A549 (cell line): ENCODE data around the gene HERC4. TPM values are rescaled to one million over a fixed set of nuclear protein-coding genes. Genes with fewer than 3 reads are reported as not detected.

Experiments used
- ATAC-seq, 2 experiments: fragments of 200-7000 bp in 1 of 2; fragments of >200 bp in 1 of 2; cut with Nextera tagmentation in 1 of 2; cut with Tn5 transposase in 1 of 2; 3 replicates each; pipeline versions ENCODE4 v1.8.0 to v1.9.1; 2018 to 2020; ENCODE audit warnings: mild to moderate bottlenecking in 1 of 2, moderate library complexity in 1 of 2
- CTCF ChIA-PET: fragments of 300-600 bp; sonication (Branson Sonifier 250); formaldehyde crosslinking; extraction: SDS; loops from one replicate; lab custom pipeline; 2021; ENCODE audit warnings: antibody characterized with exemption, inconsistent platforms; lab: Yijun Ruan, JAX
- POLR2A ChIA-PET: fragments of 350-600 bp; formaldehyde crosslinking; extraction: SDS; loops from one replicate; lab custom pipeline; 2021; ENCODE audit warnings: antibody characterized with exemption, inconsistent platforms; lab: Yijun Ruan, JAX
- DNase-seq, 2 experiments: peaks; one replicate each; pipeline versions ENCODE4 v3.0.0 to v3.0.0-alpha.2; 2011 to 2016; ENCODE audit warnings: low read depth in 1 of 2, low spot score in 1 of 2
- FAIRE-seq: peaks from 2 replicates; lab custom pipeline; 2011; peaks lifted over from hg19 to GRCh38; lab: Jason Lieb, UNC
- H3K27ac ChIP-seq, 2 experiments: fragments of >200 bp; sonication (Bioruptor Twin); formaldehyde crosslinking; 3 replicates each; pipeline ENCODE4 v1.5.1; 2016 to 2017
- H3K4me1 ChIP-seq: fragments of >200 bp; sonication (Bioruptor Twin); formaldehyde crosslinking; 3 replicates; pipeline ENCODE4 v1.6.1; 2016
- H3K4me2 ChIP-seq: fragments of >200 bp; sonication (Bioruptor Twin); formaldehyde crosslinking; 3 replicates; pipeline ENCODE4 v1.6.1; 2016
- H3K4me3 ChIP-seq: fragments of >200 bp; sonication (Bioruptor Twin); formaldehyde crosslinking; 3 replicates; pipeline ENCODE4 v1.5.1; 2016
- H3K9me3 ChIP-seq: fragments of >200 bp; sonication (Bioruptor Twin); formaldehyde crosslinking; 3 replicates; pipeline ENCODE4 v1.6.1; 2016
- ATOH8 ChIP-seq: fragments of 250-450 bp; sonication (Bioruptor Pico); IDR thresholded peaks from 2 replicates; pipeline ENCODE4 v1.5.0; 2020; ENCODE audit warnings: low read depth, mild to moderate bottlenecking, moderate library complexity
- CEBPB ChIP-seq, 2 experiments: fragments of >200 bp in 1 of 2; sonication (Bioruptor Twin) in 1 of 2; formaldehyde crosslinking in 1 of 2; IDR thresholded peaks; 2 replicates each; pipeline ENCODE4 v1.6.1; 2012 to 2016
- CHD2 ChIP-seq: fragments of 150-350 bp; IDR thresholded peaks from 2 replicates; pipeline ENCODE4 v1.6.1; 2014; ENCODE audit warnings: low read length; ENCODE audit not compliant: partially characterized antibody
- ELK1 ChIP-seq: fragments of 150-350 bp; IDR thresholded peaks from 2 replicates; pipeline ENCODE4 v1.6.1; 2014; ENCODE audit warnings: low read depth, mild to moderate bottlenecking, low read length
- FOSB ChIP-seq: fragments of 250-450 bp; sonication (Bioruptor Pico); IDR thresholded peaks from 2 replicates; pipeline ENCODE4 v1.5.0; 2020; ENCODE audit warnings: mild to moderate bottlenecking, moderate library complexity
- GATA3 ChIP-seq: IDR thresholded peaks from 2 replicates; pipeline ENCODE4 v1.6.1; 2012; ENCODE audit warnings: borderline replicate concordance
- HDAC2 ChIP-seq: fragments of 200-600 bp; sonication (generic); IDR thresholded peaks from 2 replicates; pipeline ENCODE4 v1.6.1; 2016
- HES2 ChIP-seq: fragments of >200 bp; sonication (Bioruptor Twin); formaldehyde crosslinking; IDR thresholded peaks from 2 replicates; pipeline ENCODE4 v1.6.1; 2016
- HMGXB4 ChIP-seq: fragments of 250-450 bp; sonication (Bioruptor Pico); IDR thresholded peaks from 2 replicates; pipeline ENCODE4 v1.5.0; 2021; ENCODE audit warnings: mild to moderate bottlenecking, moderate library complexity, borderline replicate concordance
- HOXB13 ChIP-seq: fragments of 250-450 bp; sonication (Bioruptor Pico); IDR thresholded peaks from 2 replicates; pipeline ENCODE4 v1.5.0; 2020; ENCODE audit warnings: low read depth, mild to moderate bottlenecking, moderate library complexity
- JUN ChIP-seq, 2 experiments: fragments of >200 bp; sonication (Bioruptor Twin); formaldehyde crosslinking; IDR thresholded peaks; 2 replicates in 1 of 2; 3 replicates in 1 of 2; pipeline ENCODE4 v1.6.1; 2016 to 2017
- KDM5A ChIP-seq: fragments of 200-600 bp; sonication (generic); IDR thresholded peaks from 2 replicates; pipeline ENCODE4 v1.6.1; 2016; ENCODE audit warnings: antibody characterized with exemption, mild to moderate bottlenecking
- MAFK ChIP-seq: fragments of 450-650 bp; IDR thresholded peaks from 2 replicates; pipeline ENCODE4 v1.6.1; 2014; ENCODE audit not compliant: partially characterized antibody
- MAX ChIP-seq: IDR thresholded peaks from 2 replicates; pipeline ENCODE4 v1.6.1; 2012
- MAZ ChIP-seq: fragments of 150-350 bp; IDR thresholded peaks from 2 replicates; pipeline ENCODE4 v1.6.1; 2014; ENCODE audit warnings: antibody characterized with exemption, low read depth, low read length, borderline replicate concordance
- NFE2L2 ChIP-seq: fragments of 150-350 bp; conservative IDR thresholded peaks from 2 replicates; pipeline ENCODE4 v1.6.1; 2014; ENCODE audit warnings: low read length
- NR3C1 ChIP-seq: fragments of >200 bp; sonication (Bioruptor Twin); formaldehyde crosslinking; IDR thresholded peaks from 3 replicates; pipeline ENCODE4 v1.6.1; 2017
- PBX3 ChIP-seq: IDR thresholded peaks from 2 replicates; pipeline ENCODE4 v1.6.1; 2012
- RAD21 ChIP-seq, 2 experiments: fragments of >200 bp in 1 of 2; sonication (Bioruptor Twin) in 1 of 2; formaldehyde crosslinking in 1 of 2; IDR thresholded peaks in 1 of 2; conservative IDR thresholded peaks in 1 of 2; 2 replicates in 1 of 2; 3 replicates in 1 of 2; pipeline ENCODE4 v1.6.1; 2012 to 2018; ENCODE audit warnings: inconsistent platforms in 1 of 2
- RNF2 ChIP-seq: fragments of 200-600 bp; sonication (generic); IDR thresholded peaks from 2 replicates; pipeline ENCODE4 v1.6.1; 2016; ENCODE audit warnings: low read depth, mild to moderate bottlenecking, antibody characterized with exemption, moderate library complexity, borderline replicate concordance
- SREBF2 ChIP-seq: fragments of 450-650 bp; IDR thresholded peaks from 2 replicates; pipeline ENCODE4 v1.6.1; 2014; ENCODE audit warnings: mild to moderate bottlenecking, moderate library complexity
- TFCP2L1 ChIP-seq: fragments of 250-450 bp; sonication (Bioruptor Pico); IDR thresholded peaks from 2 replicates; pipeline ENCODE4 v1.5.0; 2021; ENCODE audit warnings: mild to moderate bottlenecking
- USF2 ChIP-seq: fragments of 450-650 bp; IDR thresholded peaks from 2 replicates; pipeline ENCODE4 v1.6.1; 2014; ENCODE audit warnings: antibody characterized with exemption
- ZC3H11A ChIP-seq: fragments of 450-650 bp; IDR thresholded peaks from 2 replicates; pipeline ENCODE4 v1.6.1; 2014; ENCODE audit warnings: antibody characterized with exemption, mild to moderate bottlenecking
- ZFP36 ChIP-seq: fragments of 450-650 bp; IDR thresholded peaks from 2 replicates; pipeline ENCODE4 v1.6.1; 2014; ENCODE audit warnings: borderline replicate concordance; ENCODE audit not compliant: partially characterized antibody
- WGBS: methylation state at CpG from one replicate; pipeline ENCODE4 v1.1.6; 2017; ENCODE audit errors: missing lambda C conversion rate; 5-methylcytosine and 5-hydroxymethylcytosine counted together
- polyA plus RNA-seq, 4 experiments: library from polyadenylated mRNA; depleted of rRNA in 3 of 4; stranded (reverse); fragments of >200 nt; fragmentation: RNase III in 1 of 4; extraction: RNeasy Plus Mini Kit Qiagen cat#74134 plus additional on column Dnase treatment in 1 of 4; gene quantifications; 2 replicates in 3 of 4; 3 replicates in 1 of 4; pipeline ENCODE4 v1.2.3, GENCODE V29; 2011 to 2017

HERC4 gene
- polyA plus RNA-seq, 2 of the 4 experiments (the other 2 are of a cell fraction) = 43.2 to 51.3 TPM

GRCh38 chr10:68032113-68032512, 43.0 kb downstream of the HERC4 start:
- TF ChIP-seq PBX3 = no peak
- no peak for TF ChIP-seq MAX
- no peak for TF ChIP-seq MAZ
- TF ChIP-seq NFE2L2 = no peak
- no peak for TF ChIP-seq TFCP2L1 (CRISPR knock-in tag)
- TF ChIP-seq HOXB13 (CRISPR knock-in tag) = no peak
- no peak for TF ChIP-seq ELK1
- no peak for TF ChIP-seq NR3C1
- no peak for TF ChIP-seq RAD21 (conservative IDR thresholded peaks at IDR 0.05 in 1 of 2, IDR thresholded peaks at IDR 0.05 in 1 of 2)
- TF ChIP-seq KDM5A = no peak
- no peak for TF ChIP-seq GATA3
- no peak for TF ChIP-seq HMGXB4
- no peak for TF ChIP-seq ZC3H11A
- TF ChIP-seq RNF2 = no peak
- no peak for TF ChIP-seq HES2
- no peak for TF ChIP-seq ATOH8 (CRISPR knock-in tag)
- no peak for TF ChIP-seq MAFK
- no peak for TF ChIP-seq FOSB (CRISPR knock-in tag)
- Histone ChIP-seq H3K9me3 (no peaks in the 10 kb centered on the region), H3K27ac (no peak overlapping the region), H3K4me1 (no peaks in the 10 kb centered on the region), H3K4me3 (no peak overlapping the region), H3K4me2 (no peak overlapping the region)
- FAIRE-seq (no peak), ATAC-seq (no peak), DNase-seq (no peak)
- WGBS = 91% methylated on average over 2 of the region's 2 CpGs
- ChIA-PET CTCF (interaction anchor here (1.7 kb wide), 1 partner anchor 124 kb away, joined by 6 read pairs; no protein-coding TSS in a partner anchor), POLR2A (interaction anchor here (0.6 kb wide), 1 partner anchor 130 kb away, joined by 3 read pairs; no protein-coding TSS in a partner anchor)

- no peaks in the 10 kb centered on the region for H3K9me3 ChIP-seq
- no peak for FAIRE-seq
- H3K4me1 ChIP-seq = no peaks in the 10 kb centered on the region
- CTCF ChIA-PET = interaction anchor here (0.6 to 1.2 kb wide), 2 partner anchors 171 to 216 kb away, joined by 3 read pairs; no protein-coding TSS in a partner anchor
- ATAC-seq = no peak
- TF ChIP-seq FOSB (CRISPR knock-in tag) (no peak), HDAC2 (no peak), CEBPB (IDR thresholded peaks at IDR 0.05) (no peak), JUN (IDR thresholded peaks at IDR 0.05) (no peak), USF2 (no peak), ZFP36 (no peak), MAX (no peak), ELK1 (no peak), SREBF2 (no peak), CHD2 (no peak)
- POLR2A ChIA-PET = no interaction called here
- no peak overlapping the region for H3K4me2 ChIP-seq
- 93% methylated on average over 9 of the region's 9 CpGs for WGBS
- DNase-seq = no peak
- H3K4me3 ChIP-seq = no peak overlapping the region
- H3K27ac ChIP-seq = no peak overlapping the region
Observed at GRCh38 chr10:68027429-68027828, 47.7 kb downstream of the HERC4 start.
